GM12878 (cell line): ENCODE data around the gene CDC45. TPM values are rescaled to one million over a fixed set of nuclear protein-coding genes. Genes with fewer than 3 reads are reported as not detected.

Experiments
- ATAC-seq: fragments of 200-7000 bp; cut with Tn5 transposase; 3 replicates; pipeline ENCODE4 v1.9.1; 2020; ENCODE audit warnings: mild to moderate bottlenecking, moderate library complexity
- BruUV-seq: library from RNA; stranded (reverse); fragments of 400-500 nt; replicated peaks from 2 replicates; lab custom pipeline; 2021; lab: Mats Ljungman, UMichigan
- CTCF ChIA-PET: fragments of 300-600 bp; sonication (Branson Sonifier 250); formaldehyde crosslinking; extraction: SDS; loops from one replicate; lab custom pipeline; 2021; ENCODE audit warnings: inconsistent platforms; lab: Yijun Ruan, JAX
- POLR2A ChIA-PET: fragments of 350-600 bp; formaldehyde crosslinking; extraction: SDS; loops from one replicate; lab custom pipeline; 2021; ENCODE audit warnings: inconsistent platforms; lab: Charles Lee
- RAD21 ChIA-PET: fragments of 300-600 bp; sonication (Branson Sonifier 250); formaldehyde crosslinking; loops from one replicate; lab custom pipeline; 2023; ENCODE audit warnings: antibody characterized with exemption; ENCODE audit not compliant: unreplicated experiment; lab: Charles Lee
- SMC1A ChIA-PET: fragments of 300-600 bp; sonication (Branson Sonifier 250); formaldehyde crosslinking; loops from one replicate; lab custom pipeline; 2023; ENCODE audit not compliant: unreplicated experiment, uncharacterized antibody; lab: Charles Lee
- DNase-seq: peaks from one replicate; pipeline ENCODE4 v3.0.0-alpha.2; 2011; ENCODE audit warnings: low read depth, low spot score
- FAIRE-seq: peaks from 3 replicates; lab custom pipeline; 2011; peaks lifted over from hg19 to GRCh38; lab: Jason Lieb, UNC
- H2AFZ ChIP-seq: 2 replicates; pipeline ENCODE4 v1.6.0; 2011; ENCODE audit warnings: low read depth, low read length, control low read depth; ENCODE audit not compliant: control insufficient read depth
- H3K27ac ChIP-seq: 2 replicates; pipeline ENCODE4 v1.5.1; 2011; ENCODE audit warnings: control low read depth; ENCODE audit not compliant: control insufficient read depth, insufficient read depth
- H3K27me3 ChIP-seq, 2 experiments: replicated peaks in 1 of 2; 2 replicates each; pipeline versions ENCODE4 v1.6.0 to v1.6.1; 2011; ENCODE audit warnings: low read length in 1 of 2; ENCODE audit not compliant: control insufficient read depth in 2 of 2, insufficient read depth in 2 of 2
- H3K36me3 ChIP-seq, 2 experiments: 2 replicates each; pipeline ENCODE4 v1.5.1; 2011; ENCODE audit warnings: low read length in 1 of 2; ENCODE audit not compliant: control insufficient read depth in 2 of 2, insufficient read depth in 2 of 2
- H3K4me1 ChIP-seq: 2 replicates; pipeline ENCODE4 v1.6.1; 2011; ENCODE audit warnings: mild to moderate bottlenecking, low read length, moderate library complexity, mixed read lengths; ENCODE audit not compliant: control insufficient read depth, insufficient read depth
- H3K4me2 ChIP-seq: 2 replicates; pipeline ENCODE4 v1.6.0; 2011; ENCODE audit warnings: control low read depth; ENCODE audit not compliant: control insufficient read depth, insufficient read depth
- H3K4me3 ChIP-seq: fragments of 200-600 bp; sonication (generic); 2 replicates; pipeline ENCODE4 v1.5.1; 2016
- H3K79me2 ChIP-seq: 2 replicates; pipeline ENCODE4 v1.6.0; 2011; ENCODE audit warnings: low read length; ENCODE audit not compliant: control insufficient read depth, insufficient read depth
- H3K9ac ChIP-seq: 2 replicates; pipeline ENCODE4 v1.8.0; 2011; ENCODE audit warnings: low read length, control low read depth, mixed read lengths; ENCODE audit not compliant: control insufficient read depth, insufficient read depth
- H3K9me3 ChIP-seq: replicated peaks from 3 replicates; pipeline ENCODE4 v1.5.1; 2011; ENCODE audit warnings: mild to moderate bottlenecking, low read length; ENCODE audit not compliant: control insufficient read depth, insufficient read depth
- H4K20me1 ChIP-seq: 2 replicates; pipeline ENCODE4 v1.6.0; 2011; ENCODE audit not compliant: control insufficient read depth, insufficient read depth
- CBX5 ChIP-seq: sonication (generic); IDR thresholded peaks from 2 replicates; pipeline ENCODE4 v1.6.1; 2016; ENCODE audit warnings: low read depth, moderate library complexity, mild to moderate bottlenecking, inconsistent platforms
- IRF4 ChIP-seq: IDR thresholded peaks from 2 replicates; pipeline ENCODE4 v1.6.1; 2011; ENCODE audit warnings: low read depth, low read length
- MEF2A ChIP-seq: IDR thresholded peaks from 2 replicates; pipeline ENCODE4 v1.6.1; 2011; ENCODE audit warnings: low read depth, mild to moderate bottlenecking, low read length, moderate library complexity; ENCODE audit not compliant: insufficient read depth
- MXI1 ChIP-seq: fragments of 150-350 bp; IDR thresholded peaks from 2 replicates; pipeline ENCODE4 v1.6.1; 2011; ENCODE audit warnings: low read depth, mild to moderate bottlenecking, inconsistent platforms, low read length, improper control_type of control experiment
- SIN3A ChIP-seq: IDR thresholded peaks from 2 replicates; pipeline ENCODE4 v1.6.1; 2012; ENCODE audit warnings: low read depth, low read length, improper control_type of control experiment
- SMAD5 ChIP-seq: IDR thresholded peaks from 2 replicates; pipeline ENCODE4 v1.6.1; 2016; ENCODE audit warnings: antibody characterized with exemption, low read depth
- SUPT20H ChIP-seq: IDR thresholded peaks from 2 replicates; pipeline ENCODE4 v1.6.1; 2011; ENCODE audit warnings: low read depth, mild to moderate bottlenecking, low read length, moderate library complexity, borderline replicate concordance; ENCODE audit not compliant: control insufficient read depth
- TCF7 ChIP-seq: IDR thresholded peaks from 2 replicates; pipeline ENCODE4 v1.6.1; 2014; ENCODE audit warnings: antibody characterized with exemption, borderline replicate concordance
- ZNF687 ChIP-seq: fragments of 450-650 bp; IDR thresholded peaks from 2 replicates; pipeline ENCODE4 v1.6.1; 2017; ENCODE audit warnings: mild to moderate bottlenecking, moderate library complexity
- ZZZ3 ChIP-seq: IDR thresholded peaks from 2 replicates; pipeline ENCODE4 v1.6.1; 2011; ENCODE audit warnings: low read depth; ENCODE audit not compliant: control insufficient read depth, insufficient read length
- WGBS: methylation state at CpG from one replicate; pipeline ENCODE4 v1.1.6; 2016; ENCODE audit warnings: low lambda C conversion rate; ENCODE audit not compliant: insufficient replicate concordance, insufficient coverage; ENCODE audit errors: missing lambda C conversion rate; 5-methylcytosine and 5-hydroxymethylcytosine counted together
- in situ Hi-C: fragments of 300-500 bp; cut with MboI; formaldehyde crosslinking; loops from 9 replicates; pipeline ENCODE4 v1.14.3; 2018; ENCODE audit warnings: mixed read lengths
- intact Hi-C: fragments of 100-400 bp; cut with micrococcal nuclease; formaldehyde crosslinking; loops from one replicate; pipeline ENCODE4 v1.14.2; 2022; ENCODE audit not compliant: unreplicated experiment
- polyA plus RNA-seq, 11 experiments: library from polyadenylated mRNA; depleted of rRNA in 4 of 11; unstranded in 6 of 11; stranded (reverse) in 5 of 11; fragments of >200 nt; fragmentation: Nextera tagmentation in 4 of 11; fragmentation: Illumina TruSeq in 1 of 11; extraction: Ambion mirVana in 4 of 11; extraction: Trizol in 1 of 11; gene quantifications; 1 replicate in 1 of 11; 2 replicates in 10 of 11; pipeline versions ENCODE4 v1.2.1 to v1.2.3, GENCODE V29; 2011 to 2016; ENCODE audit warnings: inconsistent platforms in 2 of 11, missing spikeins in 2 of 11, low read depth in 1 of 11
- total RNA-seq, 4 experiments: library from RNA; depleted of rRNA in 3 of 4; stranded (reverse); fragments of >200 nt in 3 of 4; fragmentation: Illumina TruSeq in 1 of 4; extraction: Trizol in 1 of 4; gene quantifications; 2 replicates each; pipeline versions ENCODE4 v1.2.1 to v1.2.3, GENCODE V29; 2013 to 2021

The CDC45 gene
- total and polyA plus RNA-seq, 10 of the 15 experiments (the other 5 are each of a cell fraction or from before 2014, with no cell fraction given) = 40.8 to 88.5 (median 54.2) TPM

GRCh38 chr22:19488285-19488684 is 8.6 kb downstream of the CDC45 start:
- Histone ChIP-seq H4K20me1 (no peaks in the 10 kb centered on the region), H3K27ac (no peak overlapping the region), H2AFZ (no peak overlapping the region), H3K9ac (no peak overlapping the region), H3K4me1 (no peaks in the 10 kb centered on the region), H3K36me3 (peaks cover 6 to 10% of the 10 kb centered on the region in 2 experiments; a peak in 3 of 4 replicates), H3K4me3 (no peak overlapping the region), H3K79me2 (no peaks in the 10 kb centered on the region), H3K9me3 (no peaks in the 10 kb centered on the region), H3K27me3 (no peaks in the 10 kb centered on the region), H3K4me2 (no peak overlapping the region)
- intact Hi-C loops = no loop called here
- ATAC-seq (no peak), DNase-seq (no peak), FAIRE-seq (no peak)
- POLR2A ChIA-PET = interaction anchor here (0.6 to 0.7 kb wide), 2 partner anchors 83 to 1293 kb away, joined by 3 to 4 read pairs; no protein-coding TSS in a partner anchor
- 95% methylated on average over 2 of the region's 2 CpGs for WGBS
- SMC1A ChIA-PET = no interaction called here
- RAD21 ChIA-PET = no interaction called here
- CTCF ChIA-PET = interaction anchor here (2.4 kb wide), 1 partner anchor 142 kb away, joined by 7 read pairs; no protein-coding TSS in a partner anchor
- TSS peak; percentile 34 for BruUV-seq
- no peak for TF ChIP-seq MEF2A
- TF ChIP-seq MXI1 = no peak
- no peak for TF ChIP-seq CBX5
- TF ChIP-seq ZNF687 = no peak
- no peak for TF ChIP-seq TCF7
- no peak for TF ChIP-seq ZZZ3
- TF ChIP-seq IRF4 = no peak
- no peak for TF ChIP-seq SMAD5
- no peak for TF ChIP-seq SIN3A
- no peak for TF ChIP-seq SUPT20H
- in situ Hi-C loops = no loop called here
